HG03354 (cell line): ENCODE results near the gene DOCK8.
A peak's percentile ranks its signal among the peaks of the same experiment; 100 is the strongest.

ENCODE experiments used
- ATAC-seq: cut with Tn5 transposase; IDR thresholded peaks from one replicate; pipeline ENCODE4 v1.9.1; 2021; ENCODE audit warnings: mild to moderate bottlenecking; ENCODE audit not compliant: unreplicated experiment, poor library complexity, severe bottlenecking

The DOCK8 gene

DNA sequence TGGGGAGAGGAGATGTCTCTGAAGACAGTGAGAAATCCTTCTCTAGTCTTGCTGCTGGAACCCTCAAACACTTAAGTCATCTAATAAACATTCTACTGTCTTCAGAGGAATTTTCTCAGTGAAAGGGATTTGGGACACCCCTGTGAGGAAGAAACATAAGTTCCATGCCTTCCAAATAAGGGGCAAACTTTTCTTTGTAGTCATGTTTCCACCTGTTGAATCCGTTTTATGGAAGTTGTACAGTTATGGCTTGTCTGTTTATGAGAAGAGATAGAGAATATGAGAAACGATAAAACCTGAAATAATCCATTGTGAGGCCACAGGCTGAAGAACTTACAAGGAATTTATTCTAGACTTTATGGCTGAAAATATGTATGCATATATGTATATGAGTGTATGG, 49.6 kb downstream of the DOCK8 start:
- ATAC-seq: no peak

DNA sequence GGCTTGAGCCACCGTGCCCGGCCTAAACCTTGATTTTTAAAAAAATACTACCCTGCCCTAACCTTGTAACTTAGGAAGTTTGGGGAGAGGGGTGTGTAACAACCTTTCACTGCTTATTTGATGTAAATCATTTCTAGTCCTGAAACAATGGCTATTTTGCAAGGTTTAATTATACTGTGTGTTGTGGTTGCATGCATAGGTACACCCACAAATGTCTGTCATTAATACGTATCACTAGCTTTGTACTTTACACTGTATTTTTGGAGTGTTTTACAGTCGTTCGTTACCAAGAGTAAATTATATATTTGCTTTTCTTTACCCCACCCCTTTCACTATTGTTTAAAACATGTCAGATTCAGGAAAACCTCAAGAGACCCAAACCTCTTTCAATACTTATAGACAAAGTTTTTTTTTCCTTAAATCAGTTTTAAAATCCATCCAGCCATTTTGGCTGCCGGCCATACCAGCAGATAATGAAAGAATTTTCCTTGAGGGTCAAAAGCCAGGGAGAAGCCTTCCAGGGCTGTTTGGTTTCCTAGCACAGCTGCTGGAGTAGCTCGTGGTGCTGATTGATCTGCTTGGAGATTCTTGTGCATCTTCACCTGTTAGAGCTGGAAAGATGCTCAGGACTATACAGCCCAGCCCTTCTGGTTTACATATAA, 50.7 kb downstream of the DOCK8 start:
- no peak for ATAC-seq

DNA sequence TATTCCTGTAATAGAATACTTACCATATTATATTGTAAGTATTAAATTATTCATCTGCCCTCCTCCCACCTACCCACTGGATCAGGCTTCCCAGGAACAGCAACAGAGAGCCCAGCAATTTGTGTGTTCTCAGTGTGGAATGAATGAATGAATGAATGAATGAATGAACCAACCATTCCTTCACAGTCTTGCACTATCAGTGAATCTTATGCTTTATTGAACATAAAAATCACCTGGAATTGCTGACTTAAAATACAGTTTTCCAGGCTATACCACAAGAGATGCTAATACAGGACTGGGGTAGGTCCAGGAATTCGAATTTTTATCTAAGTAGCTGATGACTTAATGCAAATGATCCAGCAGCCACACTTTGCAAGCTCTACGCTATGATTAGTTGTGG, 51.6 kb downstream of the DOCK8 start:
- ATAC-seq: no peak

DNA sequence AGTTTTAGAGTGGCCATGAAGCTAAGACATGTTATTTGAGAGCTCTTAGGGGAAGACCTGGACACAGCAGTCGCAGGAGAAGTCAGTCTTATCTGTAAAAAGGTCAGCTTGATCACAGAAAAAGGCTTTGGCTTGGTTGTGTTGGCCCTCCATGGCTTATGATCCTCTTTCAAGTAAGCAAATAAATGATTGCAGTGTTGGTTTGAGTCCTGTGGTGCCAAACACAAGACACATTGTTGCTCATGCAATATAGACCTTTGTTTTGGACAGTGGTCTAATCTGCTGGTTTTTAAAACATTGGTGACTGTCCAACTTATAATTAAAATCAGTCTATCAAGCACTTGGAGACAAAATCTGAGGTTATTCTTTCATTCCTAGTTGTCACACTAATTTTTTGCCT, 54.0 kb downstream of the DOCK8 start:
- ATAC-seq: no peak

DNA sequence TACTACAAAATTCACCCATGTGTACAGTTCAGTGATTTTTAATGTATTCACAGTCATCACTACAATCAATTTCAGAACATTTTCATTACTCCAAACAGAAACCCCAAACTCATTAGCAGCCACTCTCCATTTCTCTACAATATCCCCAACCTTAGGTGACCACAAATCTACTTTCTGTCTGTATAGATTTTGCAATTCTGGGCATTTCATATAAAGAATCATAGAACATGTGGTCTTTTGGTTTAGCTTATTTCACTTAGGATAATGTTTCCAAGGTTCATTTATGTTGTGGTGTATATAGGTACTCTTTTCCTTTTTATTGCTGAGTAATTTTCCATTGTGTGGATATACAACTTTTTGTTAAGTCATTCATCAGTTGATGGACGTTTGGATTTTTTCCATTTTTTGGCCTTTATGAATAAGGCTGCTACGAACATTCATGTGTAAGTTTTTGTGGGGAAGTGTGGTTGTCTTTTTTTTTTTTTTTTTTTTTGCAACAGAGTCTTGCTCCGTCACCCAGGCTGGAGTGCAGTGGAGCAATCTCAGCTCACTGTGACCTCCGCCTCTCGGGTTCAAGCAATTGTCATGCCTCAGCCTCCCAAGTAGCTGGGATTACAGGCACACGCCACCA, 54.5 kb downstream of the DOCK8 start:
- no peak for ATAC-seq

DNA sequence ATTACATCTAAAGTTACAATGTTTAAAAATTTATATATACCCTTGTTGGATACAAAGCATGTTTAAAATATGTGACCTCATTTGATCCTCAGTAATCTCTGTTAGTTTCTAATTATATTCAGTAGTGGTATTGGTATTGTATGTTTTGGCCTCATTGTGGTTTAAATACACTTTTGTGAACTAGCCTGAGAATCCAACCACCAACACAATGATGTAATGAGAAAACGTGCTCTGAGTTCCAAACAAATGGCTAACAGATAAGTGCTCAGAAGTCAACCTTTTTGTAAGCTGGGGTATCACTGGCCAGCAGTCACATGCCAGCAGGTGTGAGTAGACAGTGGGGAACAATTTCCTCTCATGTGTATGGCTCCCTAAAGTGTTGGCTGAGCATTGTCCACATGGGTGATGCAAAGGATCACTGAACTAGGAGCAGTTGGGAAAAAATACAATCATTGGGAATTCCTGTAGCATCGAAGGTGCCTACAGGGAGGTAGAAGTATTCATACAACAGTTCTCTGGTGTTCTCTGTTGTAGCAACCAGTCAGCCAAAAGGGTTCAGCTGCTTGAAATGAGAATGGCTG, 56.1 kb downstream of the DOCK8 start:
- no peak for ATAC-seq

DNA sequence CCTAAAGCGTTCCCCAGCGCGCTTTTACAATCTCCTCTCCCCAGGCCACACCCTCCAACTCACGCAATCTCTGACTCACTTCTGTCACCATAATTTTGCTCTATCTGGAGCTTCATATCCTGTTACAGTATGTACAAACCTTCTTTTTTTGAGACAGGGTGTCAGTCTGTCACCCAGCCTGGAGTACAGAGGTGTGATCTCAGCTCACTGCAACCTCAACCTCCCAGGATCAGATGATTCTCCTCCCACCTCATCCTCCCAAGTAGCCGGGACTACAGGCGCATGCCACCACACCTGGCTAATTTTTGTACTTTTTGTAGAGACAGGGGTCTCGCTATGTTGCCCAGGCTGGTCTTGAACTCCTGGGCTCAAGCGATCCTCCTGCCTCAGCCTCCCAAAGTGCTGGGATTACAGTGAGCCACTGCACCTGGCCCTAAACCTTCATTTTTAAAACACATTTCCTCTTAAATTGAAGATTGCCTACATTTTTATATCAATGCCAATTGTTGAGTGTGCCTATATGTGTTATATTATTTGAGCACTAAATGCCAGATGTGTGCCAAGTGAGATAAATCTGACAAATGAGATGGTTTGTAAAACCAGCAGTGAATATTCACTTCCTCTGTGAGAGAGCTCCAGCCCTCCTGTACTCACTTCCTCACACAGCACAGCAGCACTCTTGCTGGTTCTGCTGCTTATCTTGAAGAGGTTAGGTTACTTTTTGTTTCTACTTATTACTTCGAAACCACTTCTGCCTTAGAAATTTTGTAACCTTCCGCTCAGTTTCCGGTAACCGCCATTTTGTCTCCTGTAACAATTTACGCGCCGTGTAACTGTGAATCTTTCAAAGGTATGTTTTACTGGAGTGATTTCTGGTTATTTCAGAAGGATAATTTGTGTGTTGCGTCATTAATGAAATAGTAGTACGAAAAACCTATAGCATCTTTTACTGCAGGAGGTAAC, 57.9 kb downstream of the DOCK8 start:
- peak; percentile 98 for ATAC-seq

DNA sequence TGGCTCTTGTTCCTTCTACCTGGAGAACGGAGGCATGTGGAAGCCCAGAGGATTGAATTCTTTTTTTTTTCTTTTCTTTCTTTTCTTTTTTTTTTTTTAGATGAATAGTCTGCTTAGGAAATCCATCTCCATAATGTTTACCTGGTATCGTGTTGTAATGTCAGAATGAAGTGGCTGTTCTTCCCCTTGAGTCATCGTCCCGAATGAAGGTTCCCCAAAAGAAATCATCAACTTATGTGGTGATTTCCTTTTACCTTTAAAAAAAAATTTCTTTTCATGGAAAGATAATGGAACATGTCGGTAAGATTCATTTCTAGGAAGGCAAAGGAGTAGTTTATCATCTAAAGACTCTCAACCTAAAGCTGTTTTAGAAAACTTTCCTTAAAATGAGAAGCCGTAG, 59.7 kb downstream of the DOCK8 start:
- ATAC-seq: no peak

DNA sequence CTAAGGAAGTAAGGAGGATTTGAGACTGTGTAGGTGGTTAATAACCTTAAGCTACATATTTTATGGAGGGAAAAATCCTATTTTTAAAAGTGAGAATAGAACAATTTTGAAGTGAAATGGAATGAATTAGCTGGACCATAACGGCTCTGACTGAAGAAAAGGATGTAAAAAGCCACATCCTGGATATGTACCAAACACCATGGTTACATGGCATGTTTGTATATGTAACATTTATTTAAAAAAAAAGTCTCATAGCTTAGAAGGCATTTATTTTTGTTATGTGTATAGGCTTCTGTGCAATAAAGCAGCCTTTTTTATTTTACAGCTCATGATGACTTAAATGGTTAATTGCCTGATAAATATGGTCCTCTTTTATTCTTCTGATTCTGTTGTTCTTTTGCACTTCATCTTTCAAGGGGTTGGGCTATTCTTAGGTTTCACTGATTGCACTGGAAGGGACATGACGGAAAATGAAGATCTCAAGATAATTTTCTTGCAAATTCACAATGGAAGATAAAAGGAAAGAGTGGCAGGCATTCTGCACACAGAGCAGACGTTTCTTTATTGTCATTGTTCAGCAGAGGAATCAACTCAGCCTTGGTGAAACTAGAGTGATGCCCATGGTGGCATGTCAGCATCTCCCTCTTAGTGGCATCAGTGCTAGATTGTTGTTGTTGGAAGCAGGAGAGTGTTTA, 63.1 kb downstream of the DOCK8 start:
- no peak for ATAC-seq

DNA sequence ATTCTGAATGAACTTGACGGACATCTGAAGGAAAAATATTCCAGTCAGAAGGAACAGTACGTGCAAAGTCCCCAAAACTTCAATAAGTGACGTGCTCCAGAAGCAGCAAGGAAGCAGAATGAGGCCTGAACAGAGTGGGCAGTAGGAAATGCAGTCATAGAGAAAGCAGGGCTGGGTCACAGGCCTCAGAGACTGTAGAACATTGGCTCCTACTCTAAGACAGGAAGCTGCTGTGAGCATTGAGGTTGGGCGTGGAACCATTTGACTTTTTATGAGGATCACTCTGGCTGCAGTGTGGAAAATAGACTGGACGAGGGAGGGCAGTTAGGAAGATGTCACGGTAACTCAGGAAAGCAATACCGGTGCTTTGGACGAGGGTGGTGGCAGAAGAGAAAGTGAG, 64.0 kb downstream of the DOCK8 start:
- ATAC-seq: peak; percentile 55

DNA sequence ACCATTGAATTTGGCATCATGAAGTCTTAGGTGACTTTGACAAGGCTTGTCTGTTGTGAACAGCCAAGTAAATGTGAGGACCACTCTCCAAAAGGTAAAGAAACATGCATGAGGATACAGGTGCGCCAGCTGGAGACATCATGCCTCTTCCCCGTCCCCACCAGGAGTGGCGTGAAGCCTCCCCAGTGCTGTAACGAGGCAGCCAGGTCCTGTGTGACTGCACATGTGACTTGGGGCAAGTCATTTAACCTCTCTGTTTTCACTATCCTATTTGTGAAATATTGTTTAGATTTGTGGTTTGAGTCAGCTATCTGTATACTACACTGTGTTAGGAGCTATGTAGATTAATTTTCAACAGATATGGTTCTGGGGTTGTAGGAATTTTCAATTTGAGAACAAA, 65.0 kb downstream of the DOCK8 start:
- ATAC-seq: no peak

DNA sequence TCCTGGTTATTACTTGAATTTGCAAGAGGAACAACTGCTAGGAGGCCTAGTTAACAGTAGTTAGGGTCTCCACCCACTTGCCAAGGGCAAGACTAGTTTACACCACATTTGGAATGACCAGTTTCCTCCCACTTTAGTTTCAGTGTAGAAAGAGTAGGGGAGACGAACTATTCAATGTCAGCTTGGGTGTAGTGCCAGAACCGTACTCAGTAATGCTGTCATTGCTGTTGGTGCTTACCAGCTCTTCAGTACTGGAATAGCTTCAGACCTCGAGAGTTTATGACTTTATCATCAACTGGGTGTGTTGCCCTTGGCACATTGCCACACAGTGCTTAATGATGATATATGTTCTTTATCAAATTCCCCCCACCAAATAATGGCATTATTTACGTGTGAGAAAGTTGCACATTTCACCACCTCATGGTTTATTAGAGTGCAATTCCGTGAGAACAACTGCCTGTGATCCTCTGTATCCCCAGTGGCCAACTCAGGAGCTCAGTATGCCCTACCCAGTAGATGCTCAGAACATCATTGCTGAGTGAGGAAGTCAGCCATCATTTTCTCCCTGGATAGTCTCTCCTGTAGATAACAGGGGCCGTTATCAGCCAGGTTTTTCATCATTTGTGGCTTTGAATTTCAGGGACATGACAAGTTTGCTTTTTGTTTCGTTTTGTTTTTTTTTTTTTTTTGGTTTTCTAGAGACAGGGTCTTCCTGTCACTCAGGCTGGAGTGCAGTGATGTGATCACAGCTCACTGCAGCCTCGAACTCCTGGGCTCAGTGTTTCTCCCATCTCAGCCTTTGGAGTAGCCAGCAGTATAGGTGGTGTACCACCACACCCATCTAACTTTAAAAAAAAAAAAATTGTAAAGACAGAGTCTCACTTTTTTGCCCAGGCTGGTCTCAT, 67.3 kb downstream of the DOCK8 start:
- no peak for ATAC-seq

DNA sequence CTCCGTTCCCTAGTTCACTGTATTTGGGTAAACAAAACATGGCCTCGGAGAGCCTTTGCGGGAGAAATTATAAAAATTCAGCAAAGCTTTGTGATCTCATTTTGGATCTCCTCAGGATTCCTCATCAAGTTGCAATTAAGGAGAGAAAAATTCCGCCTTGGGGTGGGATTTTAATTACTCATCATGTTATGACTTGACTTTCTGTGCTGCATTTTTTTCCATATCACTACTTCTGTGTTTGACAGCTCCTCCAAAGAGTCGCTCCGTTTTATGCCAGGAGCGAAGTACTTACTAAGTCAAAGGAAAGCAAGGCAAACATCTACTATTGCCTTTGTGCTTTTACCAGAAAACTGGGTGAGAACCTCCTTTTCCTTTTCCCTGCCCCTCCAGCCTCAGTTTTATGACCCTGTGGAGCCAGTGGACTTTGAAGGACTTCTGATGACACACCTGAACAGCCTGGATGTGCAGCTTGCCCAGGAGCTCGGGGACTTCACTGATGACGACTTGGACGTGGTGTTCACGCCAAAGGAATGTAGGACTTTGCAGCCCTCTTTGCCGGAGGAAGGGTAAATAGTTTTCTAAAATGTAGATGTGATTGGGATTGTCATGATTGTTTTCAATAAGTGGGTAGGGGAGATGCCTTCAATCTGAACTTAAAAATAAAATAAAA, 71.5 kb downstream of the DOCK8 start:
- ATAC-seq: no peak

DNA sequence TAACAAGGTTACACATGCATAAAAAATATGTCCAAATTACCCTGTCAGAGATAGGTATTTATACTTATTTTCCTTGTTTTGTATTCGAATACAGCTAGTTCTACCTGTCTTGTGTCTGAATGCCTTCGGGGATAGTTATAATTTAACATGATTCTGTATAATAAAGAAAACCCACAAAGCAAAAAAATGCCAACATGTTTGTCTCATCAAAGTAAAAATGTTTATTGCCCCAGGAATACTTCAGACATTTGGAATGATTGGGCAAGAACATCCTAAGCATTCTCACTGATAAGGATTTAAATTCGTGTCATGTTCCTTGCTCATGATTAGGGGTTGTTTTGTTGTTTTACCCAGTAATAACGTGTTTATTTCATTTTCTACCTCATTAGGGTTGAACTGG, 74.5 kb downstream of the DOCK8 start:
- no peak for ATAC-seq

DNA sequence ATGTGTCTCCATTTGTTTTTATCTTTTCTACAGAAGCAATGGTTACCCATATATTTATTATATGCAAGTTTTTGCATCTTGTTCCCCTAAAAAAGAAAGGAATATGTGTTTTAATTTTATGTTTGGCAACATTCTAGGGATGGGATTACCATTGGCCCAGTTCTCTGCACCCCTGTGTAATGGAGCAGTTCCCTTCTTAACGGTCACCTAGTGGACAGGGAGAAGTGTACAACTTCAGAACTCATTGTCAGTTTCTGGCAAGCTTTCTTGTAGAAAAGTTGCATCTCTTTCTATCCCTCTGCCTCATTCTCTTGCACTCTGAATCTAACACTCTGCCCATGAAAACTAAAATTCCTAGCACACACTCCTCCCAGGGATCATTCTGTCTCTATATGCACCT, 78.2 kb downstream of the DOCK8 start:
- ATAC-seq: no peak

DNA sequence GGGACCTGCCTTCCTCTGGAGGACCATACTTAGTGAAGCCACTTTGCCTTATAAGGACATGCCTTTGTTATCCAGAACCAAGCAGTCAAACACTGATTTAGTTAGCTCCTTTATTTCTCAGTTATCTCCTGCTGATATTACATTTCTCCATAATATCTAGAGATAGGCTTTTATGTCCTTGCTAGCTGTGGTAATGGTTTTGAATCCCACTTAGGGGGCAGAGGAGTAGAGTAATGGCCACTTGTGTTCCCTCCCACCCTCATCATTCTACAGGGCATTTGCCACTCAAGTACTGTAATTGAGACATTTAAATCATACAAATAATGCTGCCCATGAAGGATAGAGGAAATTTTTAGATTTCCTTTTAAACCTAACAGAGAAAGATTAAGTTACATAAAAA, 80.9 kb downstream of the DOCK8 start:
- ATAC-seq: no peak

DNA sequence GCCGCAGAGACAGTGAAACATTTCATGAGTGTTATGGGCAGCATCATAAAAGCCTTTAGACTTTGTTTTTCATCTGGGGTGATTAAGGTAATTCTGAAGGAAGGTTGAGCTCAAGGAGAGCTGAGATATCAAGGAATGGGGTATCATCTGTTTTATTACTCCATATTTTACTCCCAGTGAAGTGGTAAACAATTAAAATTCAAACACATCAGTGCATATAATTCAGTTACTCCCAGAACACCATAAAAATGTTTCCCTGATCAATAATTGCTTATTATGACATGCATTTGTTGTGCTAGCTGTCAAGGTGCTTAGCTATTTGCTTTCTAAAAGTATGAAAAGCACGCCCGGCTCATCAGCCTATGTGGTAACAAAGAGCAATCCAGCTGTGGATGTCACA, 81.7 kb downstream of the DOCK8 start:
- no peak for ATAC-seq
